PFSK-1 (cell line): ENCODE data around the gene OSM.

Source experiments
- FOXP2 ChIP-seq: optimal IDR thresholded peaks from 2 replicates; pipeline ENCODE3; 2011; ENCODE audit warnings: borderline replicate concordance, control low read depth, inconsistent platforms; ENCODE audit not compliant: insufficient read depth; ENCODE audit errors: extremely low read length, extremely low read depth
- POLR2AphosphoS5 ChIP-seq: IDR thresholded peaks from 2 replicates; pipeline ENCODE4 v1.6.1; 2012; ENCODE audit warnings: low read depth, mild to moderate bottlenecking, control low read depth, low read length, moderate library complexity
- REST ChIP-seq, 2 experiments: IDR thresholded peaks; 2 replicates each; pipeline versions ENCODE4 v1.6.1 to v1.8.0; 2011 to 2012; ENCODE audit warnings: low read depth in 2 of 2, low read length in 2 of 2, control low read depth in 1 of 2, inconsistent platforms in 1 of 2, mild to moderate bottlenecking in 1 of 2, moderate library complexity in 1 of 2; ENCODE audit not compliant: insufficient read depth in 1 of 2
- SIN3A ChIP-seq: IDR thresholded peaks from 2 replicates; pipeline ENCODE4 v1.6.1; 2012; ENCODE audit warnings: mild to moderate bottlenecking, low read length, moderate library complexity, borderline replicate concordance; ENCODE audit not compliant: insufficient read depth
- TAF1 ChIP-seq: IDR thresholded peaks from 2 replicates; pipeline ENCODE4 v1.6.1; 2012; ENCODE audit warnings: low read length, control low read depth, borderline replicate concordance; ENCODE audit not compliant: insufficient read depth

Gene OSM

GRCh38 chr22:30268331-30268730, 1.7 kb upstream of the OSM start:
- TF ChIP-seq REST (IDR thresholded peaks at IDR 0.05; ENCODE audit: insufficient read depth in 1 of 2, low read depth in 2 of 2, low read length in 2 of 2), result no peak
- no peak for TF ChIP-seq FOXP2
- no peak for TF ChIP-seq TAF1
- no peak for TF ChIP-seq POLR2AphosphoS5
- TF ChIP-seq SIN3A, result no peak

- TF ChIP-seq SIN3A, result no peak
- TF ChIP-seq REST (IDR thresholded peaks at IDR 0.05; ENCODE audit: insufficient read depth in 1 of 2, low read depth in 2 of 2, low read length in 2 of 2), result no peak
- no peak for TF ChIP-seq FOXP2
- no peak for TF ChIP-seq POLR2AphosphoS5
- TF ChIP-seq TAF1, result no peak
Observed at GRCh38 chr22:30267382-30268302, 991 bp upstream of the OSM start.

- no peak for TF ChIP-seq SIN3A
- no peak for TF ChIP-seq REST (IDR thresholded peaks at IDR 0.05; ENCODE audit: insufficient read depth in 1 of 2, low read depth in 2 of 2, low read length in 2 of 2)
- TF ChIP-seq TAF1, result no peak
- no peak for TF ChIP-seq POLR2AphosphoS5
- TF ChIP-seq FOXP2, result no peak
Observed at GRCh38 chr22:30265823-30266444, 717 bp downstream of the OSM start.

GRCh38 chr22:30265131-30265720, 1.4 kb downstream of the OSM start:
- TF ChIP-seq FOXP2 (no peak), TAF1 (no peak), POLR2AphosphoS5 (no peak), SIN3A (no peak), REST (IDR thresholded peaks at IDR 0.05; ENCODE audit: insufficient read depth in 1 of 2, low read depth in 2 of 2, low read length in 2 of 2) (no peak)
